Measurements from ENCODE around the gene ENTREP3.
A peak's percentile ranks its signal among the peaks of the same experiment; 100 is the strongest.

Gene ENTREP3

DNA sequence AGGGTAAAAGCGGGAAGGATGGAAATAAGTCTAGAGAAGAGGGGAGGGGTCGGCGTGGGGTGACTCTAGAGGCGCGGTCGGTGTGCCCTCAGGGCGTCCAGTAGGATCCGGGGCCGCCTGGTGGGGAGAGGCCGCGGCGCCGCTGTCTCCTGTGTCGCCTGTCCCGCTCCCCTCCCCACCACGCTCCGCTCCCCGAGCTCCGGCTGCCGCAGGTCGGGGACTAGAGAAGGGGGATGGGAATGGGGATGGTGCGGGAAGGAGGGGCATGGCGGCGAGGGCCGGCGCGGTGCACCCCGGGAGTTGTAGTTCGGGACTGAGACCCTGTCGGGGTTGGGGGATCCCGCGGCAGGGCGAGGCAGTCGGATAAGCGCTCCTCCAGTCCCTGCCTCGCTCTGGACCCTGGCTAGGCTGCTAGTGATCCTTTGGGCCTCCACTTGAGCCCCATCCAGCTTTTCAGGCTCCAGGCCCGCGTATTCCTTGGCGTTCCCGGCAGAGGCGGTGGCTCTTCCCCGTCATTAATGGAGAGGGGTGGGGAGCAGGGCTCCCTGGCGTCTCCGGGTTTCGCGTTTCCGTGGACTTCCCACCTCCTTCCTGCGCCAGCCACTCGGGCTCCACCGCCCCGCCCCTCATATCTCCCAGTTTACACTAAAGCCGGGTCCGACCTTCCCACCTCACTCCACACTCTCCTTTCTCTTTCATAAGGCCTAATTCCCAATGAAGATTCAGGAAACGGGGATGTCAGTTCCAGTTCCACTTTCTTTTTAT, at the start of gene ENTREP3:
ENTREP3 (minus strand) TSS at position 241 of the 765 bp plus-strand sequence. CDS start 606 bp downstream, outside the sequence.
- CTCF ChIA-PET = interaction anchor here (1.6 kb wide), 1 partner anchor 49 kb away, joined by 5 read pairs; no protein-coding TSS in a partner anchor
- POLR2A ChIA-PET (ENCODE audit: low non-redundant PET) = no interaction called here
- no peak for TF ChIP-seq CTCF (conservative IDR thresholded peaks at IDR 0.05; ENCODE audit: low read depth)
- peak within 1 kb of the TSS; percentile 92 for H3K27ac ChIP-seq
- DNase-seq (ENCODE audit: low spot score) = peak; percentile 90

DNA sequence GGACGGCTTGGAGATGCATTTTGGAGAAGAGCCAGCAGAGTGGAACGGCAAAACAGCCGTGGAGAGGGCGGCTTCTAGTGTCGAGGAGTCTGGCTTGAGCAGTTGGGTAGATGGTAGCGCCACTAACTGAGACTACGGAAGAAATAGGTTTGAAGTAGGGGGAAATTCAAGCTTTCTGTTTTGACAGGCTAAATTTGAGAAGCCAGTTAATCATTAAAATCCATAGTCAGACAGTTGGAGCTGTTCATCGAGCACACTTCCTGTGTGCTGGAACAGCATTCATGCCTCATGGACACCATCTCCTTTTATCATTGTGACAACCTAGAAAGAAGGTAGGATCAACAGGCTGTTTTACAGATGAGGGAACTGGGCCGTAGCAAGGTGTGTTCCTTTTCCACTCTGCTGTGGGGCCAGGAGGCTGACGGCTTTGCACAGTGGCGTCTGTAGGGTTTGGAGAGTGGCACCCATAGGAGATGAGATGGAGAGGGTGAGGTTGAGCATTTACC, 49.3 kb upstream of the ENTREP3 start:
- CTCF ChIA-PET = interaction anchor here (1.0 kb wide), 1 partner anchor 26 kb away, joined by 3 read pairs; no protein-coding TSS in a partner anchor
- DNase-seq (ENCODE audit: low spot score) = no peak
- POLR2A ChIA-PET (ENCODE audit: low non-redundant PET) = no interaction called here
- H3K27ac ChIP-seq = no peak overlapping the region
- TF ChIP-seq CTCF (conservative IDR thresholded peaks at IDR 0.05; ENCODE audit: low read depth) = no peak

DNA sequence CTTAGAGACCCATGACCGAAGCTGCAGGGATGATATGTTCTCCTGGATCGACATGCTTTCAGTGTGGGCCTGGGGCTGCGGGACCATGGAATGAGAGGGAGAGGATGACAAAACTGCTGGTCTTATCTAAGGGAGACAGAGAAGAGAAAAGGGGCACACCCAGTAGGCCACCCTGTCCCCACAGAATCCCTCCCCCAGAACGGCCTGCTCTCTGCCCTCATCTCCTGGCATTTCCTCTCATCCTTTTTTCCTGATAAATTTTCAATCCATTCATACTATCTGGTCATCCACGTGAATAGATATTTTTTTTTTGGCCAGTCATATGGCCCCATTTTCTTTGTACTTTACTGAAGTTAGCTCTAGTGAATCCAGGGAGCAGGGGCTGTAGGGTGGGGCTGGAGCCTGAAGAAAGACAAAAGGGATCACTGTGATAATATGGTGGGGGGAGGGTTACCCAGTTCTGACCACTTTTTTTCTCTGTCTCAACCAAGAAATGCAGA, 46.1 kb upstream of the ENTREP3 start, which contains the start of gene PKLR:
PKLR (minus strand) TSS at position 97 of the 500 bp plus-strand sequence; CDS start at position 54, 43 bp downstream.
- DNase-seq (ENCODE audit: low spot score) = no peak
- CTCF ChIA-PET = interaction anchor here (0.7 kb wide), 1 partner anchor 567 kb away, joined by 3 read pairs; no protein-coding TSS in a partner anchor
- POLR2A ChIA-PET (ENCODE audit: low non-redundant PET) = no interaction called here
- no peak for TF ChIP-seq CTCF (conservative IDR thresholded peaks at IDR 0.05; ENCODE audit: low read depth)
- no peak within 1 kb of the TSS for H3K27ac ChIP-seq

- ChIA-PET POLR2A (ENCODE audit: low non-redundant PET) (no interaction called here), CTCF (no interaction called here)
- TF ChIP-seq CTCF (conservative IDR thresholded peaks at IDR 0.05; ENCODE audit: low read depth) = no peak
Measured at GRCh38 chr1:155300553-155301329, 45.5 kb upstream of the ENTREP3 start.

GRCh38 chr1:155300024-155300423, 44.7 kb upstream of the ENTREP3 start:
- TF ChIP-seq CTCF (conservative IDR thresholded peaks at IDR 0.05; ENCODE audit: low read depth) = no peak
- H3K27ac ChIP-seq = no peak overlapping the region
- POLR2A ChIA-PET (ENCODE audit: low non-redundant PET) = no interaction called here
- no peak for DNase-seq (ENCODE audit: low spot score)
- CTCF ChIA-PET = no interaction called here

More at GRCh38 chr1:155300553-155301329, 45.5 kb upstream of the ENTREP3 start:
- DNase-seq (ENCODE audit: low spot score) = no peak
- H3K27ac ChIP-seq = no peak overlapping the region

DNA sequence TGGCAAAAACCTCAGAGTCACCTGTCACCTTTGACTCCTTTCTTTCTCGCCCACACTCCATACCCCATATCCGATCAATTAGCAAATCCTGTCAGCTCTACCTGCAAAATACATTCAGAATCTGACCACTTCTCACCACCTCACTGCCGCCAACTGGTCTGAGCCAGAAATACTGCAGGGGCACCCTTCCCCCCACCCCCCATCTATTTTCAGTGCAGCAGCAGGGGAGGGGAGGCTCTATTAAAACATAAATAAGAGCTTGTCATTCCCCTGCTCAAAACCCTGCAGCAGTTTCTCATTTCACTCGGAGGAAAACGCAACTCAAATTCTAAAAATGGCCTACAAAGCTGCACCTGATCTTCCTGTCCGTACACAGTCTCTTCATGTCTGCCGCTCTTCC, 42.1 kb upstream of the ENTREP3 start:
- H3K27ac ChIP-seq = no peak overlapping the region
- no peak for DNase-seq (ENCODE audit: low spot score)
- ChIA-PET CTCF (interaction anchor here (0.6 to 0.7 kb wide), 2 partner anchors 30 to 464 kb away, joined by 3 read pairs; no protein-coding TSS in a partner anchor), POLR2A (ENCODE audit: low non-redundant PET) (no interaction called here)
- no peak for TF ChIP-seq CTCF (conservative IDR thresholded peaks at IDR 0.05; ENCODE audit: low read depth)

Data from RWPE1 (cell line).